IPS-18c (cell line): Measurements from ENCODE around the gene ITM2C.

Experiments used
- H3K4me3 ChIP-seq: 2 replicates; pipeline ENCODE4 v1.7.0; 2013; ENCODE audit warnings: low read depth, mild to moderate bottlenecking, low read length, moderate library complexity; ENCODE audit not compliant: insufficient read depth
- H3K9me3 ChIP-seq: one replicate; pipeline ENCODE4 v1.6.1; 2013; ENCODE audit warnings: mild to moderate bottlenecking, low read length, moderate library complexity; ENCODE audit not compliant: control insufficient read depth, insufficient read depth

The ITM2C gene

DNA sequence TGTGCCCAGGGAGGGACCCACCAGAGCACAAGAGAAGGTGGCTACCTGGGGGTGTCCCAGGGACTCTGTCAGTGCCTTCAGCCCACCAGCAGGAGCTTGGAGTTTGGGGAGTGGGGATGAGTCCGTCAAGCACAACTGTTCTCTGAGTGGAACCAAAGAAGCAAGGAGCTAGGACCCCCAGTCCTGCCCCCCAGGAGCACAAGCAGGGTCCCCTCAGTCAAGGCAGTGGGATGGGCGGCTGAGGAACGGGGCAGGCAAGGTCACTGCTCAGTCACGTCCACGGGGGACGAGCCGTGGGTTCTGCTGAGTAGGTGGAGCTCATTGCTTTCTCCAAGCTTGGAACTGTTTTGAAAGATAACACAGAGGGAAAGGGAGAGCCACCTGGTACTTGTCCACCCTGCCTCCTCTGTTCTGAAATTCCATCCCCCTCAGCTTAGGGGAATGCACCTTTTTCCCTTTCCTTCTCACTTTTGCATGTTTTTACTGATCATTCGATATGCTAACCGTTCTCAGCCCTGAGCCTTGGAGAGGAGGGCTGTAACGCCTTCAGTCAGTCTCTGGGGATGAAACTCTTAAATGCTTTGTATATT is 14.0 kb downstream of the ITM2C start:
- no peak overlapping the region for H3K4me3 ChIP-seq
- no peaks in the 10 kb centered on the region for H3K9me3 ChIP-seq

DNA sequence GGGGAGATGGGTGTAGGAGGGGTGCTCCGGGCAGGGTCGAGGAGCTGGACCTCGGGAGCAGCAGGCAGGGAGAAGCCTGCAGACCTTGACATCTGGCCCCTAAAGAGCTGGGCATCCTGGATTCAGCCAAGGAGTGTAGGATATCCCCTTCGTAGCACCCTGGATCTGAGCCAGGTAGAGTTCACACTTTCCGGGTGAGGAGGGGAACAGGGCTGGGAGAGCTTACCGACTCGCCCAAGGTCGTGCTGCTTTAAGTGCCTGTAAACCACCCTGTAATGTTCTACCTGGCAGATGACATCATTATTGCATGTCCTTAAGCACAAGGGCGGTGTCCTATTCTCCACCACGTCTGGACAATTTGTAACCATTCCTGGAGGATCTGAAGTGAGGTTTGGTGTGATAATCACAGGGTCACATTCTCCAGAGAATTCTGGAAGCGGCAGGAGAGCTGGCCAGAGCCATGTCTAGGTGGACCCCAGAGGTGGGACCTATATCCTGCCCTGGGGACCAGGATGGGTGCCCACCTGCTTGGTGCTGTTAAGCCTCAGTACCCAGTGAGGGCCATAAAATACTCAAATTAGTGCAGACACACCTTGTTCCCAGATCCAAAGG is 14.6 kb downstream of the ITM2C start:
- Histone ChIP-seq H3K4me3 (no peak overlapping the region), H3K9me3 (no peaks in the 10 kb centered on the region)

DNA sequence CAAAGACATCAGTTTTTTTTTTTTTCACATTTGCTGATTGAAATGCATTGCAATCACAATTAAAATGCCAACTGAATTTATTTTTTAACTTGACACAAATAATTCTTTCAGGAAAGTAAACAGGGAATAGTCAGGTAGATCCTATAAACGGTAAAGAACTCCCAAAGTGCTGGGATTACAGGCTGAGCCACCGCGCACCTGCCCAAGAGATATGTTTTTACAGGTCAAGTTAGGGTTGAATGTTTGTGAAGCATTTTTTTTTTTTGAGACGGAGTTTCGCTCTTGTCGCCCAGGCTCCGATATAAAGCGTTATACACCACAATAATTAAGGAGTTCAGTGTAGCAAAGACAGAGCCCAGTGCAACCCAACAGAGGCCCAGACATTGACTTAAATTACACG is 15.1 kb downstream of the ITM2C start:
- H3K4me3 ChIP-seq: no peak overlapping the region
- H3K9me3 ChIP-seq: no peaks in the 10 kb centered on the region

DNA sequence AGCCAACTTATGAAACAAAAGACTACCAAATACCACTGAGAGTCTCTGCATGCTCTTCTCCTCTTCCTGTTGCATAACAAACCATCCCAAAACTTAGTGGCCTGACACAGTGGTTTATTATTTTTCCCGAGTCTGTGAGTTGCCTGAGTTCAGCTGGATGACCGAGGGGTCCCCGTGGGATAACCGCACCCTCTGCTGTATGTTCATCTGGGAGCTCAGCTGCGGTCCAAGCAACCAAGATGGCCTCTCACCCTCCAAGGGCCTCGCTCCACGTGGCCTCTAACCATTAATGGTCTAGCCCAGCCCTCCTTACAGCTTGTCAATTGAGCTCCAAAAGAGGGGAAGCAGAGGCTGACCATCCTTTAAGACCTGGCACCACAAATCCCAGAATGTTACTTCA is 17.1 kb downstream of the ITM2C start:
- no peaks in the 10 kb centered on the region for H3K9me3 ChIP-seq
- no peak overlapping the region for H3K4me3 ChIP-seq

DNA sequence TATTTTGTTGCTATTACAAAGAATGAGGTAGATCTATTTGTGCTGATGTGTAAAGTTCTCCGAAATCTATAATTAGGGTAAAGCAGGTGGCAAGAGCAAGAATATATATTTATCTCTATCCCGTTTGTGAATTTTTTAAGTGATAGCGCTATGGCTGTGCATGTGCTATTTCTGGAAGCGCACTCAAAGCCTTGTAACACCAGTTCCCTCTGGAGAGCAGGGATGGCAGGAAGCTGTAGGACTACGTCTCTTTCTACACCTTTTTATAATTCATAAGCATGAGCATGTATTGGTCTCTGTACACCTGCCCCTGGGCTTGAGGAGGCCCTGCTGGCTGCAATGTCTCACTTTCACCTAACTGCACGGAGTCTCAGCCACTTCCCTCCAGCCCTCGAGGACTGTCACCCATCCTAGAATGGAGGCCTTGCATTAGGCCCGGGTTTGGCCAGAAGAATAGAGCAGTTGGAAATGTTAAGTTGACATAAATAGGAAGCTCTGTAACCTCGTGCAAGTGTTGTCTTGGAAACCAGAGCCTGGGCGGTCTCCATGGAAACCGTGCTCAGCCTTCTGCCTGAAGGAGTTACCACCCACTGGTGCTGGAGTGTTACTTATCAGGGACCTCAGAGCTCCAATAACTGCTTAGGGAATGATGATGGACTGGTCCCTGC is 20.9 kb downstream of the ITM2C start:
- Histone ChIP-seq H3K4me3 (no peak overlapping the region), H3K9me3 (peaks cover 2% of the 10 kb centered on the region)

DNA sequence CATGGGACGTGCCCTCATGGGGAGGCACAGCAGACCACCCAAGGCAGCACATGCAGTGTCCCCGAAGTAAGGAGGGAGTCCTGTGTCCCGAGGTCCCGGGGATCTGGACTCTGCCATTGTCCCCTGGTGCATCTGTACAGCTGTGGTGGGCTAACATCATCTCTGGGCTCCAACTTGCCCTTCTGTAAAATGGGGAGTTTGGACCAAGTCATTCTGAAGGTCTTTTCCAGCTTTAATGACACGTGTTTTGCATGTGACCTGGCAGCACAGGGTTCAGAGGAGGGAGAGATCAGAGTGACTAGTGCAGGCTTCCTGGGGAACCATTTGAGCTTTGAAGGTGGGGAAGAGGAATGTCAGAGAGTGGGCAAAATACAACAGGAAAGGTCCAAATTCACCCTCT is 21.5 kb downstream of the ITM2C start:
- peaks cover 2% of the 10 kb centered on the region for H3K9me3 ChIP-seq

DNA sequence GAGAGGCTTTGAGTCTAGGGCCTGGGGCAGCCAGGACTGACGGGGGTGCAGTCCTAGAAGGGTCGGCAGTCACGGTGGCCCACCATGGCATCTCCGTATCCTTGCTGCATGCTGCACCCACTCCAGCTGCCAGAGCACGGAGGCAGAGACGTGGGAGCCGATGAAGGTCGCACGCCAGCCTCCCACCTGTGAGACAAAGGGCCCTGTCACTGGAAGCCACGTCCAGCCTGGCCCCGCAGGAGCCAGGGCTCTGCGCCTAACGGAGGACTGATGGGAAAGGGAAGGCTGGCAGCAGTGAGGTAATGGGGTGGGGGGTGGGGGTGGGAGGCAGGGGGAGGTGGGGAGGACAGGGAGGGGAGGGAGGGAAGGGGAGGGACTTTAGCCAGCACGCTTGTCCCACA is 21.9 kb downstream of the ITM2C start:
- Histone ChIP-seq H3K9me3 (peaks cover 2% of the 10 kb centered on the region), H3K4me3 (no peak overlapping the region)

More for the DNA sequence above, 21.5 kb downstream of the ITM2C start:
- no peak overlapping the region for H3K4me3 ChIP-seq

DNA sequence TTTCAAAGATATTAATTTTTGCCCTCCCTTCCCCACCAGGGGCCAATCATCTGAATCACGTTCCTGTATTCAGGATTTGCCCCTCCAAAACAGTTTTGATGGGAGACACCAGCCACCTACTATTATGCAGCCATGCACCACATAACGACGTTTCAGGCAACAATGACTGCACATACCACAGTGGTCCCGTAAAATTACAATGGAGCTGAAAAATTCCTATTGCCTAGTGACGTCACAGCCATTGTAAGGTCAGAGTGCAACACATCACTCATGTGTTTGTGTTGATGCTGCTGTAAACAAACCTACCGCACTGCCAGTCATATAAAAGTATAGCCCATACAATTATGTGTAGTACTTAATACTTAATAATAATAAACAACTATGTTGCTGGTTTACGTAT is 22.6 kb downstream of the ITM2C start:
- no peak overlapping the region for H3K4me3 ChIP-seq
- H3K9me3 ChIP-seq: peaks cover 2% of the 10 kb centered on the region

DNA sequence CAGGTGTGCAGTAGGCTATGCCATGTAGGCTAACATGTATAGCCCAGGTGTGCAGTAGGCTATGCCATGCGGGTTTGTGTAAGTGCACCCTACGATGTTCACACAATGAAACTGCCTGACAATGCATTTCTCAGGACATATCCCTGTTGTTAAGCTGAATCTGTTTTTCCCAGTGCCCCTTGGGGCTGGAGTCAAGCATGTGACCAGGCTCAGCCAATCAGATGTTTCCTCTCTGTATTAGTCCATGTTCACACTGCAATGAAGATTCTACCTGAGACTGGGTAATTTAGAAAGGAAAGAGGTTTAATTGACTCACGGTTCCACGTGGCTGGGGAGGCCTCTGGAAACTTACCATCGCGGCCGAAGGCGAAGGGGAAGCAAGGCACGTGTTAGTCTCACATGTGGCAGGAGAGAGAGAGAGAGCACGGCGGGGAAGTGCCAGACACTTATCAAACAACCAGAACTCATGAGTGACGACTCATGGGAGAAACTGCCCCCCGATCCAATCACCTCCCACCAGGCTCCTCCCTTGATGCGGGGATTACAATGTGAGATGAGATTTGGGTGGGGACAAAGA is 24.2 kb downstream of the ITM2C start:
- H3K4me3 ChIP-seq: no peak overlapping the region
- peaks cover 2% of the 10 kb centered on the region for H3K9me3 ChIP-seq

DNA sequence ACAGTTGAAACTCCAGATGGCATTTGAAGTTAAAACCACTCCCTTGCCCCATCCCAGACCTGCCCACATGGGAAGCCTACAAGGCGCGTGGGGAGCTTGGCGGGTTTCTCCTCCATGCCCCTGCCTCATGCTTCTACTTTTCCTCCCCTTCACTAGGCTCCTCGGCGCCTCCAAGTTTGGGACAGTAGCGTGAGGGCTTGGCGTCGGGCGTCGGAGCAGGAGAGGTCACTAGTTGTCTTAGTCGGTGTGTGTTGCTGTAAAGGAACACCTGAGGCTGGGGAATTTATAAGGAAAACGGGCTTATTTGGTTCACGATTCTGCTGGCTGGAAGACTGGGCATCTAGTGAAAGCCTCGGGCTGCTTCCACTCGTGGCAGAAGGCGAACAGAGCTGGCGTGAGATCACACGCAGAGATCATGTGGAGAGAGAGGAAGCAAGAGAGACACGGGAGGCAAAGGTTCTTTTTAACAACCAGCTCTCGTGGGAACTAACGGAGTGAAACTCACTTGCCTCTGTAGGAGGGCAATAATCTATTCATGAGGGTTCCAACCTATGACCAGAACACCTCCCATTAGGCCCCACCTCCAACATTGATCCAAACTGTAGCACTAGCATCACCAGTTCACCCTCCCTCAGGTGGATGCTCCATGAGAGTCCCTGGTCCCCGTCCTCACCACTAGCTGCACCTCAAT is 25.3 kb downstream of the ITM2C start:
- no peak overlapping the region for H3K4me3 ChIP-seq
- peaks cover 2% of the 10 kb centered on the region for H3K9me3 ChIP-seq

DNA sequence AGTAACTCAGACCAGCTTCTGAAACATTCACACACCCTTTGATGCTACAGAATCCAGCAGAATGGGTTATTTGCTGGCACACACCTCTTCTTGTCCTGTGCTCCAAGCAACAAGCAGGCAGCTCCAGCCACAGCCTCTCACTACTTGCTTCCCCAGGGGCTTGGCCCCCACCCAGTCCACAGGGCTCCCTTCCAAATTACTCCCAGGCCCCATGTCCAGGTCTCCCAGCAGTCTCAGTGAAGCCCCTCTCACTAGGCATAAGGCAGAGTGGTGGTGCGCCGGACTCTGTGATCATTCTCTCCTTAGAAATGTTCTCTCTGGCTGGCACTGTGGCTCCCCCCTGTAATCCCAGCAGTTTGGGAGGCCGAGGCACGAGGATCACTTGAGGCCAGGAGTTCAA is 25.9 kb downstream of the ITM2C start:
- Histone ChIP-seq H3K4me3 (no peak overlapping the region), H3K9me3 (peaks cover 2% of the 10 kb centered on the region)

DNA sequence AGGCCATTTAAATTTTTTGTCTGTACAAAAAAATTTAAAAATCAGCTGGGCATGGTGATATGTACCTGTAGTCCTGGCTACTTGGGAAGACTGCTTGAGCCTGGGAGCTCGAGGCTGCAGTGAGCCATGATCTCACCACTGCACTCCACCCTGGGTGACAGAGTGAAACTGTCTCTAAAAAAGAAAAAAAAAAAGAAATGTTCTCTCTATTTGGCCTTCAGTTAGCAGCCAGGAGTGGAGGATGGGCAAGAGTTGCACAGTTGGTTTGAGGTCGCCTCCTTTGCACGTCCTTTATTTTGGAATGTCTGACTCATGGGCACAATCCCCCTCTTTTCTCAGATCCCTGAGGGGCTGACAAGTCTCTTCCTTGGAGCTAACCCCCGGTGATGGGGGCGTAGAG is 26.3 kb downstream of the ITM2C start:
- H3K9me3 ChIP-seq: peaks cover 2% of the 10 kb centered on the region
- H3K4me3 ChIP-seq: no peak overlapping the region

DNA sequence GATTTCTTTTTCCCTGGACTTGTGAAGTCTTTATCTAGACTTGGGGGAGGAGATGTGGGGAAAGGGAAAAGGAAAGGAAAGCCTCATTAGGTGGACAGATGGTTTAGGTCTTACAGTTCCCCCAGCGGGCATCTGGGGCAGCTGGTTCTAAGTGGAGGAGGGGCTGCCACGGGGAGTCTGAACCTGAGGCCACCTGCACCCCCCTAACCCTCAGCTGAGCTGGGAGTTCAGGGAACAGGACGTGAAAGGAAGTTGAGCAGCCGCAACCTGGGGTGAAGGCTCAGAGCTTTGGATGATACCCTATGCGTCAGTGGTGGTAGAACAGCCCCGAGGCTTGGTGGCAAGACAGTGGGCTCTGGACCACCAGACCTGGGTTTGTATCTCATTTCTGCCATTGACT is 26.8 kb downstream of the ITM2C start:
- H3K4me3 ChIP-seq: no peak overlapping the region

DNA sequence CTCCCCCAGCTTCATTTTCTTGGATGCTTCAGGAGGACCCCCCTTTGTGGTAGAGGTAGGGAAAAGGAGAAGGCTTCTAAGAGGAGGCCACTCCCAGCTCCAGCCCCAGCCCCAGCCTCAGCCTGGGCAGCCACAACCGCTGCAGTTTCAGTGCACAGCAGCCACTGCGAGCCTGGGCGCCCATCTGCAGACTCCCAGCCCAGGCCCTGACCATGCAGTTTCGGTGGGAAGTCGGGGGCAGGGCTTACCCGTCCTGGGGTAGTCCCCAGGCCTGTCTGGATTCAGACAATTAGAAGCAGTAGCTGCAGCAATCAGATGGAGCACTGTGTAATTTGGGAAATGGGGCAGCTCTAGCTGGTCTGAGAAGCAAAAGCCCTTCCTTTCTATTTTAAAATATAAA is 28.6 kb downstream of the ITM2C start:
- H3K4me3 ChIP-seq: no peak overlapping the region
- peaks cover 2% of the 10 kb centered on the region for H3K9me3 ChIP-seq

More for the DNA sequence above, 26.8 kb downstream of the ITM2C start:
- H3K9me3 ChIP-seq: peaks cover 2% of the 10 kb centered on the region

DNA sequence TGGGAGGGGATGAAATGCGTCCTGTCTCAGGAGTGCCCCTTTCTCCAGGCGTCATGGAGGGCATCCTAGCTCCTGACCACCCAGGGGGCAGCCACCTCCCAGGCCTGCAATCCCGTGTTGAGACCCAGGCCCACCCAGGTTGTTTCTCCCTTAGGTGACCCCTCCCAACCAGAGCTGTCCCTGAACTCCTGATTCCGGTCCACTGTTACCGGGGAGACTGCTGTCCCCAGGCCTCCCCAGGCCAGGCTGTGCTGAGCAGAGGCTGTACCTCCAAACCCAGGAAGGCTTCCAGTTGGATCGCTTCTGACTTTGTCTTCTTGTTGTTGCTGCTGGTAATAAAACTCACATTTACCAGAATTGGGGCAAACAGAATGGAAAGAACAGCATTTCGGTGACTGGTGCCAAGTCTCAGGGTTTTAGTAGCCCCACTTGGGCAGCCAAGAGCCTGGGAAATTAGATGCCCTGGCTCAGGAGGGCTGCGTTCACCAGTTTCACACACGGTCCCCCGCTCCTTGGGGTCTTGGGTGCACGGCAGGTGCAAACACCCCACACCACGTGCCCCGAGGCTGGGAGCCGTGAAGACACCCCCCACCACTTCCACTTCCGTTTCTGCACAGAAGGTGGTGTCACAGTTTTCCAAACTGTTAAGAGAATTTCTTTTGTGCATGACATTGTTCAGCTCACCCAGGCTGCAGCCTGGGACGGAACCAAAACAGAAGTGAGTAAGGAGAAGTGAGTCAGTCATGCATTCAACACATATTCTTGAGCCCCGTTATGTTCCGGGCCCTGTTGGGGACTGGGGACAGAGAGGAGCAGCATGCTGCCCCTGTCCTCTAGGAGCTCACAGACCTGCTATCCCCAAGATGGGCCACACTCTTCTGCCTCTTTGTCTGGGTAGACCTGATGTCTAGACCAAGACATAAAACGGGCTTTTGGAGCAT is 29.4 kb downstream of the ITM2C start:
- Histone ChIP-seq H3K4me3 (no peak overlapping the region), H3K9me3 (peaks cover 2% of the 10 kb centered on the region)

DNA sequence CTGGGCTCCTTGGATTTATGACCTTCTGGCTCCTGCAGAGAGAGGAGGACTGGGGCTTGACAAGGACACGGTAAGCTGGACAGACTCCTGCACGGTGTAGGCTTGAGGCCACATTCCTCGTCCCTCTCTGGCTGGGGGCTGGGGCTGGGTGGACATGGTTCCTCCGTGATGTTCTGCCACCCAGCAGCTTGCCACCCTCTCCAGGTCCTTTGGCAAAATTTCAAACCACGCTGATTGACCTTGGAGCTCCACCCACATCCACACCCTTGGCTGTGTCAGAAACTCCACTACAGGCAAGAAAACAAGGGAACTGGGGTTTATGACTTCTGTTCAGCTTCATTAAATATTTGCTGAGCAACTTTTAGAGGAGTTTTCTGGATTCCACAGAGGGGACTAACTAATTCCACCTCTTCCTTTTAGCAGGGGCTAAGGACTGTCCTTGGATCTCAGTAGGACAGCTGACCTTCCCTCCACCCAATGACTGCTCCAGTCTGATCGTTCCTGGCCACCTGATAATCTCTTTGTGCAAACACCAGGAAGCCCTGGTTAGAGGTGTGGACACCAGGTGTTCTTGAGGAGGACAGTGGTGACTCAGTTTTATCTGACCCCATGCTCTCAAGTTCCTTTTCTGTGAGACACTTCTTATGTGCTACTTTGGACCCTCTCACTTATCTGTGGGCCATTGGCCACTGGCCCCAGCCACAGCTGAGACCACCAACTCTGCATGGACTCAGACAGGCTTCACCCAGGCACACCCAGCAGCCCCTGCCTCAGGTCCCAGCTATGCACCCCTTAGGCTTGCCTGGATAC is 31.0 kb downstream of the ITM2C start:
- H3K4me3 ChIP-seq: no peak overlapping the region
- H3K9me3 ChIP-seq: no peaks in the 10 kb centered on the region
